NOMO-1 treated with DMSO at 0.1 percent for 48 hours (cell line): ENCODE results near the gene SPEM3.

Experiments
- DNase-seq: peaks from one replicate; lab custom pipeline; 2025; ENCODE audit not compliant: unreplicated experiment; lab: John Stamatoyannopoulos, UW

SPEM3 gene

GRCh38 chr17:7440113-7440833 lies 11.6 kb downstream of the SPEM3 start:
- no peak for DNase-seq

GRCh38 chr17:7440834-7441195 lies 12.2 kb downstream of the SPEM3 start:
- DNase-seq = no peak

- no peak for DNase-seq
Observed at GRCh38 chr17:7441266-7441665, 12.6 kb downstream of the SPEM3 start.

DNA sequence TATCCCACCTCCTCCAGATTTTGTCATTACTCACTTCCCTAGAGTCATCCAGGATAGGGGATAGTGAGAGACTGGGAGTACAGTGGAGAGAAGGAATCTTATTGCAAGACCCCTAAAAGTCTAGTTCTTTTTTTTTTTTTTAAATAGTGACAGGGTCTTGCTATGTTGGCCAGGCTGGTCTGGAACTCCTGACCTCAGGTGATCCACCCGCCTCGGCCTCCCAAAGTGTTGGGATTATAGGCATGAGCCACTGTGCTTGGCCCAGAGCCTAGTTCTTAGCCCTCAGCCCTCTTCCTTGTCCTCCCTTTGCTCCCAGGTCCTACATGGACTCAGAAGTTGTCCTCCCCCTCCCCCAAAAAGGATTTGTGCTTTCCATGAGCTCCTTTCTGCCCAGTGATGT lies 13.5 kb downstream of the SPEM3 start:
- DNase-seq = no peak

- no peak for DNase-seq
Observed at GRCh38 chr17:7443499-7444485, 15.1 kb downstream of the SPEM3 start.

GRCh38 chr17:7444682-7445618 lies 16.3 kb downstream of the SPEM3 start, which contains the start of gene CHRNB1:
Gene CHRNB1, plus strand, starts transcription at chr17:7445061. Its CDS starts 67 bp downstream, at chr17:7445128.
- DNase-seq = no peak

DNA sequence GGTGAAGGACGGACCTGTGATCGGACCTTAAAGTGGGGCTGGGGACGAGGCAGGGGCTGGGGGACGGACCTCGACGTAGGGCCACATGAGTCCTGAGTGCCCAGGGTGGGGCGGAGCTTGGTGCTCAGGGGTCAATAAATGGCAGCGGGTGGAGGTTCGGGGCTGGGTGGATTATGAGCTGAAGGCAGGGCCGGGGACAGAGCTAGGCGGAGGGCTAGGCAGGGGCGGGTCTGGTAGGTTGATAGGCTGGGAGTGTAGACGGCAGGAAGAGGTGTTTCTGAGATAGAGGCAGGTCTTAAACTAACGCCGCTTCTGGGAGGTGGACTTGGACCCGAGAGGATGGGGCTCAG lies 16.9 kb downstream of the SPEM3 start:
- DNase-seq = no peak

DNA sequence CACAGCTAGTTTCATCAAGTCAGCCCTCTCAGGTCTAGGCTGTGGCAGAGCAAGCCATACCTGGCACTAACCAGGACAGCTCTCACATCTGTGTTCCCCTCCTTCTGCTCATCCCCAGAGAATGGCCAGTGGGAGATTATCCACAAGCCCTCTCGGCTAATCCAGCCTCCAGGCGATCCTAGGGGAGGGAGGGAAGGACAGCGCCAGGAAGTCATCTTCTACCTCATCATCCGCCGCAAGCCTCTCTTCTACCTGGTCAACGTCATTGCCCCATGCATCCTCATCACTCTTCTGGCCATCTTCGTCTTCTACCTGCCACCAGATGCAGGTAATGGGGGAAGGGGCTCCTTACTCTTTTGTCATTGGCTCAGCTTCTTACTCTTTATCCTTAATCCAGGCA lies 19.8 kb downstream of the SPEM3 start:
- no peak for DNase-seq

- no peak for DNase-seq
Observed at GRCh38 chr17:7459961-7460545, 31.4 kb downstream of the SPEM3 start.

GRCh38 chr17:7460850-7461660 lies 32.4 kb downstream of the SPEM3 start:
- no peak for DNase-seq

GRCh38 chr17:7462474-7463371 lies 34.1 kb downstream of the SPEM3 start:
- no peak for DNase-seq

GRCh38 chr17:7463372-7463846 lies 34.8 kb downstream of the SPEM3 start:
- no peak for DNase-seq

GRCh38 chr17:7464081-7464480 lies 35.4 kb downstream of the SPEM3 start:
- DNase-seq = no peak

DNA sequence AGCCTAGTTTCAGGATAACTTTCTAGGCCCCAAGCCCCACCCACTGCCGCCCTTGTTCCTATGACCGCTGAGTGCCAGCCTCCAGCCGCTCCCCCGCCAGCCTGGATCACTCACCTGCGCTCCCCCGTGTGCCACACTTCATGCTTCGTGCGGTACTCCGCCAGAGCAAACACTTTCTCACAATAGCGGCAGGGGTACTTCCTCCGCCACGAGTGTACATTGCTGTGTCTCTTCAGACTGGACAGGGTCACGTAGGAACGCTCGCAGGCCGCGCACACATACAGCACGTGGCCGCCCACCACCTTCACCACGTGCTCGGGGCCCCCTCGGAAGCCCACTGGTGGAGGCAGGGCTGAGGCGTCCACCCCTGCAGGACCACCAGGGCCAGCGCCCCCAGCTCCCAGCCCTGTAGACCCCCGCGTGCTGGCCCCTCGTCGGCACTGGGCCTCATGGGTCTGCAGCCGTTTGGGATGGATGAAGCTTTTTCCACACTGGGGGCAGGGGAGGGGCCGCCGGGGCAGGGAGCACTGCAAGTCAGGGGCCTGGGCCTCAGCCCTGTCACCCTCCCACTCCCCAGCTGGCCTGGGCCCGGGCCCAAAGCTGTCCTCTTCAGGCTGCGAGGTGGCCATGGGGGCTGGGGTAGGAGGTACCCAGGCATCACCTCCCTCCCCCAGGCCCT lies 37.1 kb downstream of the SPEM3 start:
- no peak for DNase-seq

- DNase-seq = no peak
Observed at GRCh38 chr17:7466318-7466638, 37.6 kb downstream of the SPEM3 start.

DNA sequence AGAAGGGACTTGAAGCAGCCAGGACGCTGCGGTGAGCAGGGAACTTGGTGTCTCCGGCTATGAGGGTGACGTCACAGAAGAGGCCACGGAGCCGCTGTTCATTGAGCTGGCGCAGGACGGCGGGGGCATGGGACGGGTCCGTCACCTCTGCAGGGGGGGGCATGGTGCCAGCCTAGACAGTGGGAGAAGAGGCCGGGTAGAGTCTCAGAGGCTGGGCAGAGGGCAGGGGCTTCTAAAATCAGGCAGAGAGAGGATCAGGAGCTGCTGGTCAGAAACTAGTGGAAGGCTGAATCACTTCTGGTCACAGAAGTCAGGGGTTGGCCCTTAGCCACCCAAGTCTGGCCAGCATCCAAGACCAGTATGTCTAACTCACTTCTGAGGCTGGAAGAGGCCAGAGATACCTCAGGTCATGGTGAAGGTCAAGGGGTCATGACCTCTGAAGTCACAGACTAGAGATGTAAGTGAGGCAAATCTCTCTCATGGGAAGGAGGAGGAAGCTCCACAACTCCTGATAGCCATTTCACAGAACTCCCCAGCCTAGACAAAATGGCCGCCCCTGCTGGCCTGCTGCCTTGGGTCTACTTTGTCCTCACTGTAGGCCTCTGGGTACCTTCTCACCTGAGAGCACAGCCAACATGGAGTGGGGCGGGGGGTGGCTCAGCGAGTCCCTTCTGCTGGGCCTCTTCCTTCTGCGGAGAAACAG lies 38.1 kb downstream of the SPEM3 start:
- DNase-seq = no peak

DNA sequence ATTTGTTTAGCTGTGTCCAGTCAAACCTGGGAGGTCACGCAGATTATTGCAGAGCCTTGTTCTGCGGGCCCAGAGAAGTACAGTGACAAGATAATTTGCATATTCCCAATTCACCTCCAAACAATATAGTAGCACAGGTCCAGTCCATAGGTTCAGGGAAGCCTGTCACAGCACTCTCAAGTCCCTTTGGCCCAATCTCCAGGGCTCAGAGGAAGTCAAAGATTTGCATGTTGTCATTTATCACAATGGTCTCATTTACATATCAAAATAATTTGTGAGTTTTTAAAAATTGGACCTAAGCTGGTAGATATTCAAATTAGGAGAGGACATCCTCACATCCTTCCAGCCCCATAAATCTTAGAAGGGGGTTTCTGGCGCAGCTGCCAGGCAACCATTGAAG lies 38.8 kb downstream of the SPEM3 start:
- no peak for DNase-seq

- DNase-seq = no peak
Observed at GRCh38 chr17:7468290-7468689, 39.6 kb downstream of the SPEM3 start.
